ENCODE data around the gene DYNLT4. TPM values are rescaled to one million over a fixed set of nuclear protein-coding genes. Genes with fewer than 3 reads are reported as not detected.

DYNLT4 gene
- total and polyA plus RNA-seq, 2 of the 13 experiments (the other 11 are each of a cell fraction or from before 2014, with no cell fraction given), result 0.77 TPM; not detected in 1

DNA sequence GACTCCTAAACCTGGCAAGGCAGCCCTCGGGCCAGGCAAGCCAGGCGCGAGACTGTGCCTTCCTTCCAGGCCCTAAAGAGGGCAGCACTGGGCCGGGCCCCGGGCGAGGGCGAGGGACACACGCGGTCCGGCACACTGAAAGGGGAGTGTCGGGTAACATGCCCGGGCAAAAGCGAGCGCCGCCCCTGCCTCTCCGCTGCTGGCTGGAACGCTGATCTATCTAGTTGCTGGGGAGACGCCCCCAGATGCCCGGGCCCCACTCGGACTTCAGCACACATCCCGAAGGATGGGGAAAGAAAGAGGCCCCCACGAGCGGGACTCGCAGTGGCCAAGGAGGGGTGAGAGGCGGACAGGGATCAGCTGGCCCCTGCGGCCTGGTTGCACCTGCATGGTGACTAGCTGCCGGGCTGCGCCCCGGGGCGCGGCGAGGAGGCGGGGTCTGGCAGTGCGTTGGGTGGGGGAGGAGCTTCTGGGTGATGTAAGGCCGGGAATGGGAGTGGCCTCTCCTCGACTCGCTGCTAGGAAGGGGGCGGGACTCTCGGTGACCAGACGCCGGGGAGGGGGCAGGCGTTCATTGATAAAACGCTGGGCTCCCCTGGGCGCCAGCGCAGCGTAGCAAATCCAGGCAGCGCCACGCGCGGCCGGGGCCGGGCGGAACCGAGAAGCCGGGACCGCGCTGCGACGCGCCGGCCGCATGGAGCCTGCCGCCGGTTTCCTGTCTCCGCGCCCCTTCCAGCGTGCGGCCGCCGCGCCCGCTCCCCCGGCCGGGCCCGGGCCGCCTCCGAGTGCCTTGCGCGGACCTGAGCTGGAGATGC is 7.2 kb downstream of the DYNLT4 start, which contains the start of gene PLK3 (continued):
- TF ChIP-seq ZNF3 (CRISPR knock-in tag; IDR thresholded peaks at IDR 0.05), result peak; percentile 56; the same call in 1 of the 2 replicates
- TF ChIP-seq TP53 (CRISPR knock-in tag; conservative IDR thresholded peaks at IDR 0.05), result peak; percentile 99
- TF ChIP-seq TGIF2 (CRISPR knock-in tag; IDR thresholded peaks at IDR 0.05), result peak; percentile 70; the same call in 1 of the 2 replicates
- TF ChIP-seq NRL (CRISPR knock-in tag; IDR thresholded peaks at IDR 0.05; ENCODE audit: borderline replicate concordance), result peak; percentile 87
- TF ChIP-seq ETV5 (CRISPR knock-in tag; IDR thresholded peaks at IDR 0.05; ENCODE audit: borderline replicate concordance), result no peak; the same call in 1 of the 2 replicates
- TF ChIP-seq, protein P1, sequence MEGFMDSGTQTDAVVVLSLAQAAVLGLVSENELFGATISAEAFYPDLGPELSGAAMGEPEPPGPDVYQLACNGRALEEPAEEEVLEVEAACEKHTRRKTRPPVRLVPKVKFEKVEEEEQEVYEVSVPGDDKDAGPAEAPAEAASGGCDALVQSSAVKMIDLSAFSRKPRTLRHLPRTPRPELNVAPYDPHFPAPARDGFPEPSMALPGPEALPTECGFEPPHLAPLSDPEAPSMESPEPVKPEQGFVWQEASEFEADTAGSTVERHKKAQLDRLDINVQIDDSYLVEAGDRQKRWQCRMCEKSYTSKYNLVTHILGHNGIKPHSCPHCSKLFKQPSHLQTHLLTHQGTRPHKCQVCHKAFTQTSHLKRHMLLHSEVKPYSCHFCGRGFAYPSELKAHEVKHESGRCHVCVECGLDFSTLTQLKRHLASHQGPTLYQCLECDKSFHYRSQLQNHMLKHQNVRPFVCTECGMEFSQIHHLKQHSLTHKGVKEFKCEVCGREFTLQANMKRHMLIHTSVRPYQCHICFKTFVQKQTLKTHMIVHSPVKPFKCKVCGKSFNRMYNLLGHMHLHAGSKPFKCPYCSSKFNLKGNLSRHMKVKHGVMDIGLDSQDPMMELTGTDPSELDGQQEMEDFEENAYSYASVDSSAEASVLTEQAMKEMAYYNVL (CRISPR knock-in tag; IDR thresholded peaks at IDR 0.05; ENCODE audit: borderline replicate concordance), result peak; percentile 72; the same call in 1 of the 2 replicates
- peak; percentile 72 for TF ChIP-seq ZNF331 (CRISPR knock-in tag; IDR thresholded peaks at IDR 0.05)
- 0 out of 2 replicates have a peak, but pooled peaks have one; percentile 31 for TF ChIP-seq HNRNPUL1 (IDR thresholded peaks at IDR 0.05; ENCODE audit: low read depth, low read length)
- TF ChIP-seq CENPT (CRISPR knock-in tag; IDR thresholded peaks at IDR 0.05; ENCODE audit: low read depth), result no peak
- no peak for TF ChIP-seq SMAD9 (CRISPR knock-in tag; IDR thresholded peaks at IDR 0.05)
- TF ChIP-seq ZNF274 (CRISPR knock-in tag; IDR thresholded peaks at IDR 0.05), result peak; percentile 74
- peak; percentile 73; the same call in 1 of the 2 replicates for TF ChIP-seq MIER2 (CRISPR knock-in tag; IDR thresholded peaks at IDR 0.05)
- no peak for TF ChIP-seq PLRG1 (conservative IDR thresholded peaks at IDR 0.05)
- peak; percentile 74 for TF ChIP-seq HNRNPLL (IDR thresholded peaks at IDR 0.05; ENCODE audit: low read depth, low read length, poor library complexity, severe bottlenecking)
- peak; percentile 68; the same call in 1 of the 2 replicates for TF ChIP-seq GMEB1 (CRISPR knock-in tag; IDR thresholded peaks at IDR 0.05; ENCODE audit: borderline replicate concordance)
- peak; percentile 81 for TF ChIP-seq ZNF121 (CRISPR knock-in tag; IDR thresholded peaks at IDR 0.05)
- TF ChIP-seq ZNF687 (CRISPR knock-in tag; IDR thresholded peaks at IDR 0.05), result peak; percentile 97
- peak; percentile 66 for TF ChIP-seq SPEN (CRISPR knock-in tag; IDR thresholded peaks at IDR 0.05; ENCODE audit: low read depth)
- TF ChIP-seq ZNF430 (CRISPR knock-in tag; IDR thresholded peaks at IDR 0.05), result peak; percentile 79
- no peak for TF ChIP-seq ZNF674 (CRISPR knock-in tag; IDR thresholded peaks at IDR 0.05; ENCODE audit: low read depth)
- TF ChIP-seq SMAD1 (CRISPR knock-in tag; IDR thresholded peaks at IDR 0.05; ENCODE audit: borderline replicate concordance, low read depth), result no peak; the same call in 1 of the 2 replicates
